Measurements from ENCODE around the gene SUSD1. TPM values are rescaled to one million over a fixed set of nuclear protein-coding genes. Genes with fewer than 3 reads are reported as not detected.

The SUSD1 gene
- total and polyA plus RNA-seq, 12 donors: 1.5 to 14.7 (median 4.3) TPM

GRCh38 chr9:112065806-112066606 is 109.1 kb downstream of the SUSD1 start:
- Histone ChIP-seq H3K4me1 (peaks cover 0 to 70% (median 13%) of the 10 kb centered on the region in 9 donors), H3K27me3 (no peaks in the 10 kb centered on the region), H3K27ac (peak overlapping the region in 3 of 10 donors; percentile 20 to 35 (median 30)), H3K9me3 (no peaks in the 10 kb centered on the region), H3K36me3 (peaks cover 0 to 9% (median 0%) of the 10 kb centered on the region in 9 donors), H3K4me3 (no peak overlapping the region)
- intact Hi-C loops (cut with DNase I): loop anchor here in 1 of 10 donors (5.0 kb wide), 1 partner anchor 169 kb away; the partner anchor contains the start of gene UGCG
- ATAC-seq (peak in 3 of 8 donors; percentile 19 to 50 (median 35)), DNase-seq (peak in 1 of 2 donors; percentile 30)
- TF ChIP-seq CTCF (IDR thresholded peaks at IDR 0.05): no peak
- WGBS, 2 donors: 60 to 67% methylated on average over 14 of the region's 14 CpGs

- no peak for ATAC-seq
- intact Hi-C loops (cut with DNase I): loop anchor here in 1 of 10 donors (5.0 kb wide), 1 partner anchor 168 kb away; the partner anchor contains the start of gene UGCG
- WGBS, 2 donors: 96 to 98% methylated on average over 5 of the region's 5 CpGs
Measured at GRCh38 chr9:112064871-112065270, 110.2 kb downstream of the SUSD1 start.

GRCh38 chr9:112063586-112063985 is 111.5 kb downstream of the SUSD1 start:
- Histone ChIP-seq H3K4me1 (peaks cover 0 to 73% (median 29%) of the 10 kb centered on the region in 9 donors), H3K27me3 (no peaks in the 10 kb centered on the region), H3K9me3 (no peaks in the 10 kb centered on the region), H3K27ac (peak overlapping the region in 1 of 10 donors; percentile 89), H3K36me3 (peaks cover 0 to 3% (median 0%) of the 10 kb centered on the region in 9 donors), H3K4me3 (no peak overlapping the region)
- ATAC-seq (no peak), DNase-seq (no peak)
- no peak for TF ChIP-seq CTCF (IDR thresholded peaks at IDR 0.05)
- intact Hi-C loops (cut with DNase I): no loop called here
- WGBS, 2 donors: 83 to 86% methylated on average over 4 of the region's 4 CpGs

More at GRCh38 chr9:112064871-112065270, 110.2 kb downstream of the SUSD1 start:
- Histone ChIP-seq H3K4me3 (no peak overlapping the region), H3K4me1 (peaks cover 0 to 72% (median 18%) of the 10 kb centered on the region in 9 donors), H3K27me3 (no peaks in the 10 kb centered on the region), H3K36me3 (peaks cover 0 to 3% (median 0%) of the 10 kb centered on the region in 9 donors), H3K9me3 (no peaks in the 10 kb centered on the region), H3K27ac (peak overlapping the region in 1 of 10 donors; percentile 29)
- no peak for TF ChIP-seq CTCF (IDR thresholded peaks at IDR 0.05)
- no peak for DNase-seq

GRCh38 chr9:112063151-112063550 is 111.9 kb downstream of the SUSD1 start:
- Histone ChIP-seq H3K4me3 (no peak overlapping the region), H3K36me3 (peaks cover 0 to 7% (median 0%) of the 10 kb centered on the region in 9 donors), H3K27me3 (no peaks in the 10 kb centered on the region), H3K27ac (peak overlapping the region in 2 of 10 donors; percentile 78 to 89), H3K9me3 (no peaks in the 10 kb centered on the region), H3K4me1 (peaks cover 0 to 77% (median 29%) of the 10 kb centered on the region in 9 donors)
- peak in 1 of 8 donors; percentile 36 for ATAC-seq
- no peak for DNase-seq
- intact Hi-C loops (cut with DNase I): no loop called here
- TF ChIP-seq CTCF (IDR thresholded peaks at IDR 0.05): no peak

Data from heart right ventricle (tissue), 16 donors.